ENCODE results near the gene RFFL.
"Not testable (repeated sequence)": the region's sequence is repeated elsewhere in the genome, so short reads cannot be mapped to it uniquely, and the experiment has no call there.

RFFL gene, protein sequence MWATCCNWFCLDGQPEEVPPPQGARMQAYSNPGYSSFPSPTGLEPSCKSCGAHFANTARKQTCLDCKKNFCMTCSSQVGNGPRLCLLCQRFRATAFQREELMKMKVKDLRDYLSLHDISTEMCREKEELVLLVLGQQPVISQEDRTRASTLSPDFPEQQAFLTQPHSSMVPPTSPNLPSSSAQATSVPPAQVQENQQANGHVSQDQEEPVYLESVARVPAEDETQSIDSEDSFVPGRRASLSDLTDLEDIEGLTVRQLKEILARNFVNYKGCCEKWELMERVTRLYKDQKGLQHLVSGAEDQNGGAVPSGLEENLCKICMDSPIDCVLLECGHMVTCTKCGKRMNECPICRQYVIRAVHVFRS

DNA sequence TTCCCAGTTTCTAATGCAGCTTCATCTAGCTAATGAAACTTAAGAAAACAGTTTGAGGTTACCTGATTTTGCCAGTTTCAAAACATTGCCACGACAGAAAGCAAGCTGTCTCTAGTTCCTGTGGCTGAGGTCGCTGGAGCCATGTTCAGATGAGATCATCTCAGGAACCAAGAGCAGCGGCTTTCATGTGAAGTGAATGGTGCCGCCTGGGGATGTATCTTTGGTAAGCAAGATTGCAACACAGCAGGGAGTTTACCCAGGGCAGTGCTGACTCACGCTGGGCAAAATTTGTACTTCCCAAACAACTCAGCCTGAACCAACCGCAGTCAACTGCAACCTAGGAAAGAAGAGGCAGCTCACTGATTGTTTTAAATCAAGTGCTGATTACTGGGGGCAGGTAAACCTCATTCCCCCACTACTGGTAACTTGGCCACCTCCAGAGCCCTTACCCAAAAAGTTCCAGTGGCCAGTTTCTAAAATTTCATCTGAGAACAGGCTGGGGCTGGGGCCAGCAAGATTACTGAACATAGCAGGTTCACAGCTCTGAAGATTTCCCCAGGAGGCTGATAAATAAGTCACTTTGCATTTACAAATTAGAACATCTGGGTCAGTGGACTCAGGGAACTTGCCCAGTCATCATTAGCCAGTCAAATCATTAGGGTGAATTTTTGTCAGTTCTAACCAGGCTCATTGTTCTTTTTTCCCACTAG is at the start of gene RFFL:
Gene RFFL (minus strand): TSS at position 194 of the 710 bp plus-strand sequence. CDS start 37,154 bp downstream, outside the sequence.
- Histone ChIP-seq H3K4me3 (ENCODE audit: low read depth, low read length) (peak within 1 kb of the TSS; percentile 41), H3K9ac (ENCODE audit: low read depth, low read length) (peak within 1 kb of the TSS; percentile 64), H3K4me1 (ENCODE audit: control insufficient read depth, insufficient read depth, low read length) (peaks cover 36% of the 10 kb centered on the region), H3K27me3 (ENCODE audit: control insufficient read depth, insufficient read depth, low read length) (no peaks in the 10 kb centered on the region), H3K9me3 (ENCODE audit: control insufficient read depth, insufficient read depth, low read length) (no peaks in the 10 kb centered on the region), H3K36me3 (ENCODE audit: control insufficient read depth, insufficient read depth, low read length) (no peaks in the 10 kb centered on the region), H3K27ac (ENCODE audit: low read depth, low read length) (peak within 1 kb of the TSS; percentile 99)

DNA sequence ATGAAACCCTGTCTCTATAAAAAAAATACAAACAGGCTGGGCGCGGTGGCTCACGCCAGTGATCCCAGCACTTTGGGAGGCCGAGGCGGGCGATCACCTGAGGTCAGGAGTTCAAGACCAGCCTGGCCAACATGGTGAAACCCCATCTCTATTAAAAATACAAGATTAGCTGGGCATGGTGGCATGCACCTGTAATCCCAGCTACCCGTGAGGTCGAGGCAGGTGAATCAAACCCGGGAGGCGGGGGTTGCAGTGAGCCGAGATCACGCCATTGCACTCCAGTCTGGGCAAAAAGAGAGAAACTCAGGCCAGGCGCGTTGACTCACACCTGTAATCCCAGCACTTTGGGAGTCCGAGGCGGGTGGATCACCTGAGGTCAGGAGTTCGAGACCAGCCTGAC is 47.3 kb upstream of the RFFL start:
- not testable (repeated sequence) for H3K27ac ChIP-seq (ENCODE audit: low read depth, low read length); H3K9ac ChIP-seq (ENCODE audit: low read depth, low read length); H3K4me1 ChIP-seq (ENCODE audit: control insufficient read depth, insufficient read depth, low read length); H3K4me3 ChIP-seq (ENCODE audit: low read depth, low read length); H3K9me3 ChIP-seq (ENCODE audit: control insufficient read depth, insufficient read depth, low read length); H3K36me3 ChIP-seq (ENCODE audit: control insufficient read depth, insufficient read depth, low read length); H3K27me3 ChIP-seq (ENCODE audit: control insufficient read depth, insufficient read depth, low read length)

DNA sequence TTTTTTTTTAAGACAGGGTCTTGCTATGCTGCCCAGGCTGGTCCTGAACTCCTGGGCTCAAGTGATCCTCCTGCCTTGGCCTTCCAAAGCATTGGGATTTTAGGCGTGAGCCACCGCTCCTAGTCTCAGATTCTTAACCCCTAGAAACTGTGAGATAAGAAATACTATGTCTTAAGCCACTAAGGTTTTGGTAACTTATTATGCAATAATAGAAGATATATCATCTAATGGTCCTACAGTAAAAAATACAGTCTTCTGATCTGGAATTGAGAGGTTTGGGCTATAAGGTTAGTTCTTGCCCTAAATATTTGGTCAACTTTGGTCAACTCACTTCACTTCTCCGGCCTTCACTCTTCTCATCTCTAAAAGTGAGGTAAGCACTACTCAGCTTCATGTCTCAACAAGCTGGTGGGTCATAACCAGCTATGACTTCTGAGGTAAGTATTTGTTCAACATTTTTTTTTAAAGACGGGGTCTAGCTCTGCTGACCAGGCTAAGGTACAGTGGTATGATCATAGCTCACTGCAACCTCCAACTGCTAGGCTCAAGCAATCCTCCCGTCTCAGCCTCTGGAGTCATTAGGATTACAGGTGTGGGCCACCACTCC is 41.4 kb upstream of the RFFL start:
- Histone ChIP-seq H3K27ac (ENCODE audit: low read depth, low read length) (no peak overlapping the region), H3K27me3 (ENCODE audit: control insufficient read depth, insufficient read depth, low read length) (no peaks in the 10 kb centered on the region), H3K9me3 (ENCODE audit: control insufficient read depth, insufficient read depth, low read length) (no peaks in the 10 kb centered on the region), H3K36me3 (ENCODE audit: control insufficient read depth, insufficient read depth, low read length) (peaks cover 42% of the 10 kb centered on the region), H3K9ac (ENCODE audit: low read depth, low read length) (no peak overlapping the region), H3K4me3 (ENCODE audit: low read depth, low read length) (no peak overlapping the region), H3K4me1 (ENCODE audit: control insufficient read depth, insufficient read depth, low read length) (no peaks in the 10 kb centered on the region)

DNA sequence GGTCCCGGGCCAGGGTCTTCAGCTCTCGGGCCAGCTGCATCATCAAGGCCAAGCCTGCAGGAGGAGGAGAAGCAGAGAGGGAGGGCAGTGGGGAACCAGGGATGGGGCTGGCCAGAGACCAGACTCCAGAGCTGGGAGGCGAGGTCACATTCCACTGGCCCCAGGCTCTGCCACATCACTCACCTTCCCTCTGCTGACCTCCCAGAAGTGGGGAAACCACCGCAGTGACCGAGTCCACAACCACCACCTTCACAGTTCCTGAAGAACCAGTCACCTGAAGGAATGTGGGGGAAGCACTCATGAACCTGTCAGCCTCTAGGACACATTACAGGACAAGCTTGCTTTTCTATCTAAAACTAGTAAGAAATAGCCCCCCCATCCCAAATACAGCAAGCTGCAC is 39.8 kb upstream of the RFFL start:
- Histone ChIP-seq H3K9ac (ENCODE audit: low read depth, low read length) (no peak overlapping the region), H3K27me3 (ENCODE audit: control insufficient read depth, insufficient read depth, low read length) (no peaks in the 10 kb centered on the region), H3K36me3 (ENCODE audit: control insufficient read depth, insufficient read depth, low read length) (peaks cover 54% of the 10 kb centered on the region), H3K4me3 (ENCODE audit: low read depth, low read length) (no peak overlapping the region), H3K4me1 (ENCODE audit: control insufficient read depth, insufficient read depth, low read length) (no peaks in the 10 kb centered on the region), H3K9me3 (ENCODE audit: control insufficient read depth, insufficient read depth, low read length) (no peaks in the 10 kb centered on the region), H3K27ac (ENCODE audit: low read depth, low read length) (no peak overlapping the region)

DNA sequence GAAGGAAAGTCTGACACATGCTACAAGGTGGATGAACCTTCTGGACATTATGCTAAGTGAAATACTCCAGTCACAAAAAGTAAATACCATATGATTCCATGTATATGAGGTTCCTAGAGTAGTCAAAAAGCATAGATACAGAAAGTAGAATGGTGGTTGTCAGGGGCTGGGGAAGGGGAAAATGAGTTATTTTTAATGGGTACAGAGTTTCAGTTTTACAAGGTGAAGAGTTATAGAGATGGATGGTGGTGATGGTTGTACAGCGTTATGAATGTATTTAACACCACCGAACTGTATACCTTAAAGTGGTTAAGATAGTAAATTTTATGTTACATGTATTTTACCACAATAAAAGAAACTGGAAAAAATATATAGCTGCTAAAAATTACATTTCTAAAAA is 38.2 kb upstream of the RFFL start:
- Histone ChIP-seq H3K36me3 (ENCODE audit: control insufficient read depth, insufficient read depth, low read length) (peaks cover 54% of the 10 kb centered on the region), H3K27ac (ENCODE audit: low read depth, low read length) (no peak overlapping the region), H3K4me1 (ENCODE audit: control insufficient read depth, insufficient read depth, low read length) (no peaks in the 10 kb centered on the region), H3K27me3 (ENCODE audit: control insufficient read depth, insufficient read depth, low read length) (no peaks in the 10 kb centered on the region), H3K9me3 (ENCODE audit: control insufficient read depth, insufficient read depth, low read length) (no peaks in the 10 kb centered on the region), H3K4me3 (ENCODE audit: low read depth, low read length) (no peak overlapping the region), H3K9ac (ENCODE audit: low read depth, low read length) (no peak overlapping the region)

DNA sequence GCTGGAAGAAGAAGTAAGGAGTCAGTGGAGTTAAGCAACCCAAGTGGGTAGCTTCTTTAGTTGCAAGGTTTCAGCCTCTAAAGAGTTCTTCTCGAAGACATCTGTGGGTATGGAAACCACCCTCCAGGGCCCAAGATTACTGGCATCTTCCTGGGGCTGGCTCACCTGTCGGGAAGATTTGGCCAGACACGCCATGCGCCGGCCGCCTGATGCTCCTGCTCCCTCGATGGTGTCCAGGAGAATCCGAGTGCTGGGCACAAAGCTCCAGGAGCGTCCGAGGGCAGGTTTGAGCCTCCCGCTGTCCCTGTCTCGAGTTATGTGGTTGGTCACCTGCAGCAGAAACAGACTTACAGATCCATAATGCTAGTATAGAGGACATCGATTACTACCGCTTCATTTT is 37.5 kb upstream of the RFFL start:
- Histone ChIP-seq H3K27me3 (ENCODE audit: control insufficient read depth, insufficient read depth, low read length) (no peaks in the 10 kb centered on the region), H3K4me3 (ENCODE audit: low read depth, low read length) (no peak overlapping the region), H3K27ac (ENCODE audit: low read depth, low read length) (no peak overlapping the region), H3K9ac (ENCODE audit: low read depth, low read length) (no peak overlapping the region), H3K9me3 (ENCODE audit: control insufficient read depth, insufficient read depth, low read length) (no peaks in the 10 kb centered on the region), H3K36me3 (ENCODE audit: control insufficient read depth, insufficient read depth, low read length) (peaks cover 51% of the 10 kb centered on the region), H3K4me1 (ENCODE audit: control insufficient read depth, insufficient read depth, low read length) (no peaks in the 10 kb centered on the region)

DNA sequence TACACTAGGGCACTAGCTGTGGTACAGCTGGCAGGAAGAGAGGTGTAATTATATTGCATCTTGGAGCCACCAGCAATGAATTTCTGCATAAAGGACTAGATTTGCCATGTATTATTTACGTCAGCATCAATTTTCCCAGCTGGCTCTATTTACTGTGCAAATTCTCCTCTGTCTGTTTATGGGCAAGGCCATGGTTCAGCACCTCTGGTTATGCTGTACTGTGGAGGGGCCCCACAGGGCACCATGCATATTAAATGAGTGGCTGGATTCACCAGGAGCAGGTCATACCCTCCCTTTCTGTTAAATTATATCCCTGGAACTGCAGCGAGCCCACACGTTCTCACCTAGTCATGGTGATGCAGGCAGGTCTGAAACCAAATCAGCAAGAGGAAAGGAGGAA is 36.4 kb upstream of the RFFL start:
- Histone ChIP-seq H3K4me1 (ENCODE audit: control insufficient read depth, insufficient read depth, low read length) (no peaks in the 10 kb centered on the region), H3K36me3 (ENCODE audit: control insufficient read depth, insufficient read depth, low read length) (peaks cover 41% of the 10 kb centered on the region), H3K27ac (ENCODE audit: low read depth, low read length) (no peak overlapping the region), H3K4me3 (ENCODE audit: low read depth, low read length) (no peak overlapping the region), H3K9ac (ENCODE audit: low read depth, low read length) (no peak overlapping the region), H3K27me3 (ENCODE audit: control insufficient read depth, insufficient read depth, low read length) (no peaks in the 10 kb centered on the region), H3K9me3 (ENCODE audit: control insufficient read depth, insufficient read depth, low read length) (no peaks in the 10 kb centered on the region)

DNA sequence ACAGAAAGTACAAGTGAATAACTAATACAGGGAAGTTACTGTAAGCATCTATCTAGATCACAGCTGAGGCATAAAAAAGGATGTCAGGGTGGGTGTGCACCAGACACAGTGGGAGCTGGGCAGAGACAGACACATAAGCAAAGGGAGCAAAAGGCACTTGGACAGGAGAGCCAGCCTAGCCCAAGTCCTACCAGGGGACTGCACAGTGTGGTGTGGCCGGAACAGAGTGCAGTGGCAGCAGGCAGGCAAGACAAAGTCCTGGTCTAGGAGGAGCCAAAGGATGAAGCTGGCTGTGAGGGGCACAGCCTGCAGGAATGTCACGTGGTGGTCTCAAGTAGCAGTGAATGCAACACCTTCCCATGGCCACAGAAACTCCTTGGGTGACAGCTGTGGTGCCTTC is 34.3 kb upstream of the RFFL start:
- Histone ChIP-seq H3K36me3 (ENCODE audit: control insufficient read depth, insufficient read depth, low read length) (peaks cover 33% of the 10 kb centered on the region), H3K27me3 (ENCODE audit: control insufficient read depth, insufficient read depth, low read length) (no peaks in the 10 kb centered on the region), H3K9ac (ENCODE audit: low read depth, low read length) (no peak overlapping the region), H3K4me1 (ENCODE audit: control insufficient read depth, insufficient read depth, low read length) (no peaks in the 10 kb centered on the region), H3K9me3 (ENCODE audit: control insufficient read depth, insufficient read depth, low read length) (no peaks in the 10 kb centered on the region), H3K4me3 (ENCODE audit: low read depth, low read length) (no peak overlapping the region), H3K27ac (ENCODE audit: low read depth, low read length) (no peak overlapping the region)

DNA sequence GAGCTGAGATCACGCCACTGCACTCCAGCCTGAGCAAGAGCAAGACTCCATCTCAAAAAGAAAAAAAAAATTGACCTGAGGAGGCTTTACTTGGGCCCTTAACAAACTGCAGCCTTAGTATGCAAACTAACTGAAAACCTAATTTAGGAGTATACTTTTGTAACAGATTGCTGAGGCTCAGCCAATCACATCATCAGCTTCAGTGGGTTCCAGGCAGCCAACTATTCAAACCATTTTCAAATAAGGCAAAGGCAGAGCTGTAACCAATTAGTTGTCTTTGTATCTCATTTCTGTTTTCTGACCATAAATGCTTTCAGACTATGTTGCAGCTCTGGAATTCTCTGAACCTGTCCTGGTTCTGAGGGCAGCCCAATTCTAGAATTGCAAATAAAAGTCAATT is 32.2 kb upstream of the RFFL start:
- H3K9ac ChIP-seq (ENCODE audit: low read depth, low read length) = no peak overlapping the region
- no peaks in the 10 kb centered on the region for H3K27me3 ChIP-seq (ENCODE audit: control insufficient read depth, insufficient read depth, low read length)
- H3K4me3 ChIP-seq (ENCODE audit: low read depth, low read length) = no peak overlapping the region
- no peaks in the 10 kb centered on the region for H3K4me1 ChIP-seq (ENCODE audit: control insufficient read depth, insufficient read depth, low read length)
- peaks cover 20% of the 10 kb centered on the region for H3K36me3 ChIP-seq (ENCODE audit: control insufficient read depth, insufficient read depth, low read length)
- no peaks in the 10 kb centered on the region for H3K9me3 ChIP-seq (ENCODE audit: control insufficient read depth, insufficient read depth, low read length)
- no peak overlapping the region for H3K27ac ChIP-seq (ENCODE audit: low read depth, low read length)

DNA sequence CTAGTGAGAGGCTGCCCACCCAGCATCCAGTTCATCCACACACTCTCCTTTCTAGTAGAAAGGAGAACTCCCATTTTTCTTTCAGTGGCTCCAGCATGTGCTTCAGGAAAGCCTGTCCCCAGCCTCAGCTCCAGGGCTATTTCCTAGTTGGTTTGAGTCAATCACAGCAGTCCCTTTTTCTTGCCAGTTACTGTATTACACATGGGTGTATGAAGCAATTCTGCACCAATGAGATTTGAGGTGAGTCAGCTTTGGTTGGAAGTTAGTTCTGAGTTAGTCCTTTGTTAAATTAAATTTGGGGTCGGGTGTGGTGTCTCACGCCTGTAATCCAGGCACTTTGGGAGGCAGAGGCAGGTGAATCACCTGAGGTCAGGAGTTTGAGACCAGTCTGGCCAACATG is 31.4 kb upstream of the RFFL start:
- H3K9me3 ChIP-seq (ENCODE audit: control insufficient read depth, insufficient read depth, low read length) = no peaks in the 10 kb centered on the region
- no peak overlapping the region for H3K27ac ChIP-seq (ENCODE audit: low read depth, low read length)
- H3K27me3 ChIP-seq (ENCODE audit: control insufficient read depth, insufficient read depth, low read length) = no peaks in the 10 kb centered on the region
- H3K4me3 ChIP-seq (ENCODE audit: low read depth, low read length) = no peak overlapping the region
- peaks cover 11% of the 10 kb centered on the region for H3K36me3 ChIP-seq (ENCODE audit: control insufficient read depth, insufficient read depth, low read length)
- peaks cover 2% of the 10 kb centered on the region for H3K4me1 ChIP-seq (ENCODE audit: control insufficient read depth, insufficient read depth, low read length)
- no peak overlapping the region for H3K9ac ChIP-seq (ENCODE audit: low read depth, low read length)

DNA sequence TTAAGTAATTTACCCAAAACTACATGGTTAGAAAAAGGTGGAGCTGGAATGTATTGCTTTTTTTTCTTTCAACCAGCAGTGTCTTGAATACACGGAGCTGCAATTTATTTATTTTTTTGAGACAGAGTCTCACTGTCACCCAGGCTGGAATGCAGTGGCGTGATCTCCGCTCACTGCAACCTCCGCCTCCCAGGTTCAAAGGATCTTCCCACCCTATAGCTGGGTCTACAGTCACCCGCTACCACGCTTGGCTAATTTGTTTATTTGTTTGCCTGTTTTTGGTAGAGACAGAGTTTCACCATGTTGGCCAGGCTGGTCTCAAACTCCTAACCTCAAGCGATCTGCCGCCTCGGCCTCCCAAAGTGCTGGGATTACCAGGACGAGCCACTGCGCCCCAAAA is 27.2 kb upstream of the RFFL start:
- H3K27ac ChIP-seq (ENCODE audit: low read depth, low read length); H3K27me3 ChIP-seq (ENCODE audit: control insufficient read depth, insufficient read depth, low read length); H3K9me3 ChIP-seq (ENCODE audit: control insufficient read depth, insufficient read depth, low read length); H3K9ac ChIP-seq (ENCODE audit: low read depth, low read length); H3K36me3 ChIP-seq (ENCODE audit: control insufficient read depth, insufficient read depth, low read length); H3K4me3 ChIP-seq (ENCODE audit: low read depth, low read length): not testable (repeated sequence)
- H3K4me1 ChIP-seq (ENCODE audit: control insufficient read depth, insufficient read depth, low read length) = peaks cover 33% of the 10 kb centered on the region

Measured in HUES48 (cell line).